ENCODE data around the gene MEAF6.

- TF ChIP-seq POLR2A (IDR thresholded peaks at IDR 0.05) = no peak
- TF ChIP-seq, protein P1, sequence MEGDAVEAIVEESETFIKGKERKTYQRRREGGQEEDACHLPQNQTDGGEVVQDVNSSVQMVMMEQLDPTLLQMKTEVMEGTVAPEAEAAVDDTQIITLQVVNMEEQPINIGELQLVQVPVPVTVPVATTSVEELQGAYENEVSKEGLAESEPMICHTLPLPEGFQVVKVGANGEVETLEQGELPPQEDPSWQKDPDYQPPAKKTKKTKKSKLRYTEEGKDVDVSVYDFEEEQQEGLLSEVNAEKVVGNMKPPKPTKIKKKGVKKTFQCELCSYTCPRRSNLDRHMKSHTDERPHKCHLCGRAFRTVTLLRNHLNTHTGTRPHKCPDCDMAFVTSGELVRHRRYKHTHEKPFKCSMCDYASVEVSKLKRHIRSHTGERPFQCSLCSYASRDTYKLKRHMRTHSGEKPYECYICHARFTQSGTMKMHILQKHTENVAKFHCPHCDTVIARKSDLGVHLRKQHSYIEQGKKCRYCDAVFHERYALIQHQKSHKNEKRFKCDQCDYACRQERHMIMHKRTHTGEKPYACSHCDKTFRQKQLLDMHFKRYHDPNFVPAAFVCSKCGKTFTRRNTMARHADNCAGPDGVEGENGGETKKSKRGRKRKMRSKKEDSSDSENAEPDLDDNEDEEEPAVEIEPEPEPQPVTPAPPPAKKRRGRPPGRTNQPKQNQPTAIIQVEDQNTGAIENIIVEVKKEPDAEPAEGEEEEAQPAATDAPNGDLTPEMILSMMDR (IDR thresholded peaks at IDR 0.05) = no peak
Observed at GRCh38 chr1:37472994-37473393, 41.6 kb downstream of the MEAF6 start.

Measured in upper lobe of left lung (tissue), 4 donors.